Cardiac septum (tissue), 1 donor: ENCODE measurements around the gene IRF7. TPM values are rescaled to one million over a fixed set of nuclear protein-coding genes. Genes with fewer than 3 reads are reported as not detected.
"Not testable (repeated sequence)": the region's sequence is repeated elsewhere in the genome, so short reads cannot be mapped to it uniquely, and the experiment has no call there.

Experiments
- DNase-seq: peaks from one replicate; pipeline ENCODE4 v3.0.0-alpha.2; 2020; ENCODE audit warnings: low spot score
- intact Hi-C: fragments of 100-400 bp; cut with DNase I; formaldehyde crosslinking; loops from one replicate; pipeline ENCODE4 v1.14.0; 2022
- long read RNA-seq: library from polyadenylated mRNA; unstranded; transcript quantifications from one replicate; pipeline ENCODE4 v2.0.0, GENCODE V29; 2021
- total RNA-seq: library from RNA; stranded (reverse); fragmentation: NEBNext Ultra II Directional; extraction: Animal tissue kit (Norgen Biotek cat#: 25700); gene quantifications from one replicate; pipeline ENCODE4 v1.2.1, GENCODE V29; 2021
- donor health status: DM: no; HTN: no; CAD: no.

The IRF7 gene
- 9.7 TPM for total RNA-seq
- long read RNA-seq, partial matches to known transcripts = 4 of 24 reads
- long read RNA-seq, other reads (novel, unspliced or antisense) = 15 of 24 reads

- intact Hi-C loops = loop anchor here (5.0 kb wide), 1 partner anchor 38 kb away; the partner anchor contains the start of gene PHRF1
- DNase-seq = peak; percentile 98
These were observed at the start of gene IRF7 for GRCh38 chr11:615504-616319. Gene IRF7, minus strand, starts transcription at chr11:615950. Its CDS starts 586 bp downstream, at chr11:615364.

GRCh38 chr11:665062-665703, 49.4 kb upstream of the IRF7 start:
- intact Hi-C loops = no loop called here
- no peak for DNase-seq

- DNase-seq = no peak
- intact Hi-C loops = loop anchor here (2.0 kb wide), 1 partner anchor 66 kb away; no protein-coding TSS in a partner anchor
These were observed 47.0 kb upstream of the IRF7 start for GRCh38 chr11:662689-663274.

- DNase-seq = no peak
- intact Hi-C loops = no loop called here
These were observed 45.1 kb upstream of the IRF7 start for GRCh38 chr11:660681-661444.

GRCh38 chr11:660281-660680, 44.5 kb upstream of the IRF7 start:
- intact Hi-C loops = no loop called here
- no peak for DNase-seq

- no peak for DNase-seq
- intact Hi-C loops = no loop called here
These were observed 43.9 kb upstream of the IRF7 start for GRCh38 chr11:659532-660085.

- DNase-seq = no peak
- intact Hi-C loops = no loop called here
These were observed 42.0 kb upstream of the IRF7 start for GRCh38 chr11:657691-658126.

GRCh38 chr11:656866-657265, 41.1 kb upstream of the IRF7 start:
- intact Hi-C loops = no loop called here
- DNase-seq = no peak

GRCh38 chr11:656426-656825, 40.7 kb upstream of the IRF7 start:
- intact Hi-C loops = no loop called here
- DNase-seq = no peak

GRCh38 chr11:655036-655726, 39.4 kb upstream of the IRF7 start:
- DNase-seq = no peak
- intact Hi-C loops = no loop called here

GRCh38 chr11:654444-654843, 38.7 kb upstream of the IRF7 start:
- DNase-seq, intact Hi-C loops: not testable (repeated sequence)

- no peak for DNase-seq
- intact Hi-C loops = no loop called here
These were observed 38.1 kb upstream of the IRF7 start for GRCh38 chr11:653837-654236.

GRCh38 chr11:653136-653535, 37.4 kb upstream of the IRF7 start:
- DNase-seq, intact Hi-C loops: not testable (repeated sequence)

- intact Hi-C loops = no loop called here
These were observed 34.7 kb upstream of the IRF7 start for GRCh38 chr11:650482-650881.

GRCh38 chr11:647672-648158, 32.0 kb upstream of the IRF7 start:
- intact Hi-C loops, DNase-seq: not testable (repeated sequence)

More at GRCh38 chr11:650482-650881, 34.7 kb upstream of the IRF7 start:
- DNase-seq = no peak

GRCh38 chr11:646214-646613, 30.5 kb upstream of the IRF7 start:
- intact Hi-C loops = no loop called here
- no peak for DNase-seq

GRCh38 chr11:645536-645935, 29.8 kb upstream of the IRF7 start:
- DNase-seq = no peak
- intact Hi-C loops = no loop called here

GRCh38 chr11:643849-644738, 28.3 kb upstream of the IRF7 start:
- no peak for DNase-seq
- intact Hi-C loops = no loop called here
